Peyer's patch (tissue), 4 donors: Measurements from ENCODE around the gene SLC22A1. TPM values are rescaled to one million over a fixed set of nuclear protein-coding genes. Genes with fewer than 3 reads are reported as not detected.
A peak's percentile ranks its signal among the peaks of the same experiment; 100 is the strongest.

Experiments used
- DNase-seq, 3 donors: peaks; one replicate each; pipeline ENCODE4 v3.0.0-alpha.2; 2017 to 2019
- H3K27ac ChIP-seq, 4 donors: fragments of 200-600 bp; sonication (generic); one replicate each; pipeline ENCODE4 v1.5.1; 2016 to 2019
- H3K27me3 ChIP-seq, 2 donors: fragments of 200-600 bp; sonication (generic); one replicate each; pipeline ENCODE4 v1.5.1; 2019
- H3K36me3 ChIP-seq, 3 donors: fragments of 200-600 bp; sonication (generic); one replicate each; pipeline ENCODE4 v1.5.1; 2016 to 2019
- H3K4me1 ChIP-seq, 4 donors: fragments of 200-600 bp; sonication (generic); one replicate each; pipeline ENCODE4 v1.5.1; 2016 to 2019
- H3K4me3 ChIP-seq, 4 donors: fragments of 200-600 bp; sonication (generic); 1 replicate in 3 of 4; 2 replicates in 1 of 4; pipeline ENCODE4 v1.5.1; 2016 to 2019; ENCODE audit warnings: mild to moderate bottlenecking in 1 of 4
- H3K9me3 ChIP-seq, 4 donors: fragments of 200-600 bp; sonication (generic); one replicate each; pipeline ENCODE4 v1.5.1; 2016 to 2019; ENCODE audit warnings: mild to moderate bottlenecking in 1 of 4
- POLR2A ChIP-seq, 2 donors: fragments of 450-650 bp; IDR thresholded peaks; one replicate each; pipeline ENCODE4 v1.5.1; 2017; ENCODE audit warnings: antibody characterized with exemption in 2 of 2, mild to moderate bottlenecking in 2 of 2, moderate library complexity in 2 of 2
- total RNA-seq, 4 donors: library from RNA; depleted of rRNA; stranded (reverse); fragments of >200 nt; gene quantifications; one replicate each; pipeline ENCODE4 v1.1.0, GENCODE V29; 2016
- TF ChIP-seq, protein P1 (sequence below), 6 experiments: fragments of 450-650 bp in 4 of 6; fragments of 200-600 bp in 2 of 6; sonication (generic) in 1 of 6; IDR thresholded peaks; one replicate each; pipeline ENCODE4 v1.5.1; 2017 to 2019; ENCODE audit warnings: antibody characterized with exemption in 6 of 6, mild to moderate bottlenecking in 3 of 6, moderate library complexity in 1 of 6

The SLC22A1 gene
- total RNA-seq, 4 donors from 2014 or later = 1.1 to 8.2 (median 4.7) TPM; not detected in 1

GRCh38 chr6:160134779-160135547 lies 13.3 kb downstream of the SLC22A1 start:
- Histone ChIP-seq H3K9me3 (no peaks in the 10 kb centered on the region), H3K27me3 (no peaks in the 10 kb centered on the region), H3K4me3 (no peak overlapping the region), H3K27ac (peak overlapping the region in 1 of 4 donors; percentile 30), H3K4me1 (peaks cover 0 to 6% (median 2%) of the 10 kb centered on the region in 4 donors), H3K36me3 (no peaks in the 10 kb centered on the region)
- TF ChIP-seq, protein P1, sequence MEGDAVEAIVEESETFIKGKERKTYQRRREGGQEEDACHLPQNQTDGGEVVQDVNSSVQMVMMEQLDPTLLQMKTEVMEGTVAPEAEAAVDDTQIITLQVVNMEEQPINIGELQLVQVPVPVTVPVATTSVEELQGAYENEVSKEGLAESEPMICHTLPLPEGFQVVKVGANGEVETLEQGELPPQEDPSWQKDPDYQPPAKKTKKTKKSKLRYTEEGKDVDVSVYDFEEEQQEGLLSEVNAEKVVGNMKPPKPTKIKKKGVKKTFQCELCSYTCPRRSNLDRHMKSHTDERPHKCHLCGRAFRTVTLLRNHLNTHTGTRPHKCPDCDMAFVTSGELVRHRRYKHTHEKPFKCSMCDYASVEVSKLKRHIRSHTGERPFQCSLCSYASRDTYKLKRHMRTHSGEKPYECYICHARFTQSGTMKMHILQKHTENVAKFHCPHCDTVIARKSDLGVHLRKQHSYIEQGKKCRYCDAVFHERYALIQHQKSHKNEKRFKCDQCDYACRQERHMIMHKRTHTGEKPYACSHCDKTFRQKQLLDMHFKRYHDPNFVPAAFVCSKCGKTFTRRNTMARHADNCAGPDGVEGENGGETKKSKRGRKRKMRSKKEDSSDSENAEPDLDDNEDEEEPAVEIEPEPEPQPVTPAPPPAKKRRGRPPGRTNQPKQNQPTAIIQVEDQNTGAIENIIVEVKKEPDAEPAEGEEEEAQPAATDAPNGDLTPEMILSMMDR (IDR thresholded peaks at IDR 0.05) = no peak
- TF ChIP-seq POLR2A (IDR thresholded peaks at IDR 0.05) = no peak
- no peak for DNase-seq

DNA sequence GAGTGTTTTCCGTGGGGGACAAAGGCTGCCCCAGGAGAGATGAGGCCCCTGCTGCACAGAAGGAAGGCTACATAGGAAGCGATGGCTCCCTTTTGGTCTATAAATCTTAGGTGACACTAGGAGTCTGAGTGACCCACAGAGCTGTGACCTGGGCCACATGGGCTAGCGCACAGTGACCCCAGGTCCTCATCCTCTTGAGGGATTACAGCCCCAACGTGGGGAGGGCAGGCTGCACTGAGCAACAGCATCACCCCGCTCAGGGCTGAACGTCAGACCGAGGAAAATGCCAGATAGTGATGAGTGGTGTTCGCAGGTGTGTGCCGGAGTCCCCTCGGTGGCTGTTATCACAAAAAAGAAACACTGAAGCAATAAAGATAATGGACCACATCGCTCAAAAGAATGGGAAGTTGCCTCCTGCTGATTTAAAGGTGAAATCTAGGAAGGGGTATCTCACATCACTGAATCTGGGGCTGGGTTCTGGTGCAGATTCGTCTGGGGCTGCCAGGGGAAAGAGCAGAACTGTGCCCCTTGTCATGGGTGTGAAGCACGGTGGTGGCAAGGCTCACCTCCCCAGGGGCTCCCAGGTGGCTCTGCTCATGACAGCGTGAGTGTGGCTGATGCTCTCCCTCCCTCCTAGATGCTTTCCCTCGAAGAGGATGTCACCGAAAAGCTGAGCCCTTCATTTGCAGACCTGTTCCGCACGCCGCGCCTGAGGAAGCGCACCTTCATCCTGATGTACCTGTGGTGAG lies 14.5 kb downstream of the SLC22A1 start:
- Histone ChIP-seq H3K4me1 (peaks cover 0 to 6% (median 2%) of the 10 kb centered on the region in 4 donors), H3K36me3 (no peaks in the 10 kb centered on the region), H3K27ac (no peak overlapping the region), H3K27me3 (no peaks in the 10 kb centered on the region), H3K4me3 (no peak overlapping the region), H3K9me3 (no peaks in the 10 kb centered on the region)
- DNase-seq = no peak
- TF ChIP-seq, protein P1 (IDR thresholded peaks at IDR 0.05) = no peak
- TF ChIP-seq POLR2A (IDR thresholded peaks at IDR 0.05) = no peak

DNA sequence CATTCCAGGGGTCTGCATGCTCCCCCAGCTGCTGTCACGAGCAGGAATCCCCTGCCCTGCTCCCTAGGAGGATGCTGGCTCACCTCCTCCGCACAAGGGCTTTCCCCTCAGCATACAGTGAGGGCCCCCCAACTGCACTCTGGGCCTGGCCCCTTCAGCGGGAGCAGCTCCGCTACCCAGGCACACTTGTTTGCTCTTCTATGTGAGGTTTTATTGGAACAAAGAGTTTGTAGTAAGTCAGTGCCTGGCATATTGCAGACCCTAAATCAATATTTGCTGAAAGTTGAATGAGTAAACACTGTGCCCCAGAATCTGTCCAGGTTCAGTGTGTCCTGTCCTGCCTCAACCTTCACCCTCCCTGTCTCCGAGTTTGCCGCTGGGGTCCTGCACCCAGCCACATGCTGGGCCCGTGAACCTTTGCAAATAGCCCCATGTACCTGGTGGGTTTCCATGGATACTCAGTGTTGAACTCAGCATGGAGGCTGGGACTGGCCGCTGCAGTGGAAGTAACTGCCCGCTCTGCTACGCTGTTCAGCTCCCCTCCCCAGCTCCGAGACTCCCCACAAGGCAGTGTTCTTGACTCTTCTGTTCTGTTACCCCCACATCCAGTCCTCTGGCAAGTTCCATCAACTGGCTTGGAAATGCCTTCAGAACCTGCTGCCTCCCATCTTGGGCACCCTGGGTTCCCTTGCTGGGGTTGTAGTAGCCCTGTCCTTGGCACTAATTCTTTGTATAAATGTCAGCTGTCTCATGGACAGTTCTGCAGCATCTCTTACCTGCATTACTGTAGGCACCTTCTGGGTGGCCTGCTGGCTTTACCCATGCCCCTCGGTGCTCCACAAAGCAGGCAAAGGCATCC lies 15.7 kb downstream of the SLC22A1 start:
- DNase-seq = no peak

DNA sequence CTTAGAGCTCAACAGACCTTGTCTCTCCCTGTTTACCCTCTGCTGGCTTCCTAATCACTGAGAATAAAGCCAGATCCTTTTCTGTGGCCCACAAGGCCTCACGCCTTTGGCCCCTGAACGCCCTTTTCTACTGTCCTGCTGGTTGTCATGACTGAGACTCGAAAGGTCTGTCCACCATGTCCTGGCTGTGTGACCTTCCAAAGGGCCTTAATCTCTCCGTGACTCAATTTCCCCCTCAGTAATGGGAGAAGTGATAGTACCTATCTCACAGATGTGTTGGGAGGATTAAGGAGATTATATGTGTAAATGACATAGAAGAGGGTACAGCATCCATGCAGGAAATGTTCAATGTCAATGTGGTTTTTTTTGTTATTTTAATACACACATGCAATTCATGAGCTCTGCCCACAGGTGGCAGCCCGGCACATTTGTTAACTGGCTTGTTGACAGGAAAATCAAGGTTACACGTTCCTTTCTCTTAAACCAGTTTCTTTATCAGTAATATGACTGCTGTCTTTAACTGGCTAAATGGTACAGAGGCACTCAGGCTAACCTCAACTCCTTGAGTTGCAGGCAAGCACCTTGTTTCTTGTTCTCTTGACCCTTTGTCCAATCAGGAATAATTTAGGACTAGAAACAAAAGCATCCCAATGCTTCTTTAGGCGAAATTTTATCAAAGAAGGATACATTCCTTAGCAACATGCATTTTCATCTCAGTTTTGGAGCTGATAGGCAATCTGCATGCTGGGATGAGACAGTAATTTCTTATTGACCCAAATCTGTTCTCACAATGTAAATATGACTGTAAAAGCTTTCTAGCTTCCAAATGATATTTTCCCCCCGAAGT lies 16.6 kb downstream of the SLC22A1 start:
- no peaks in the 10 kb centered on the region for H3K36me3 ChIP-seq
- H3K4me3 ChIP-seq = no peak overlapping the region
- DNase-seq = peak; percentile 30 to 83 (median 74)
- no peak overlapping the region for H3K27ac ChIP-seq
- H3K9me3 ChIP-seq = no peaks in the 10 kb centered on the region
- H3K27me3 ChIP-seq = no peaks in the 10 kb centered on the region
- TF ChIP-seq POLR2A (IDR thresholded peaks at IDR 0.05) = no peak
- TF ChIP-seq, protein P1 (IDR thresholded peaks at IDR 0.05) = peak; percentile 40 to 94 (median 76)
- H3K4me1 ChIP-seq = peaks cover 0 to 6% (median 2%) of the 10 kb centered on the region in 4 donors

More for the DNA sequence above, 15.7 kb downstream of the SLC22A1 start:
- Histone ChIP-seq H3K9me3 (no peaks in the 10 kb centered on the region), H3K4me1 (peaks cover 0 to 6% (median 2%) of the 10 kb centered on the region in 4 donors), H3K36me3 (no peaks in the 10 kb centered on the region), H3K27ac (no peak overlapping the region), H3K27me3 (no peaks in the 10 kb centered on the region), H3K4me3 (no peak overlapping the region)
- no peak for TF ChIP-seq POLR2A (IDR thresholded peaks at IDR 0.05)
- TF ChIP-seq, protein P1 (IDR thresholded peaks at IDR 0.05) = no peak
